VCaP (cell line): Measurements from ENCODE around the gene RSPH4A.

Source experiments
- H3K27ac ChIP-seq: fragments of 450-650 bp; 2 replicates; pipeline ENCODE4 v1.5.1; 2017
- CTCF ChIP-seq: fragments of 450-650 bp; conservative IDR thresholded peaks from 2 replicates; pipeline ENCODE4 v1.5.1; 2017; ENCODE audit warnings: mild to moderate bottlenecking, moderate library complexity

RSPH4A gene

GRCh38 chr6:116629563-116629981 is 13.3 kb downstream of the RSPH4A start:
- H3K27ac ChIP-seq = 0 out of 2 replicates have a peak overlapping the region, but pooled peaks have one; percentile 84
- no peak for TF ChIP-seq CTCF

GRCh38 chr6:116631379-116631990 is 15.2 kb downstream of the RSPH4A start:
- TF ChIP-seq CTCF = no peak
- H3K27ac ChIP-seq = peak overlapping the region; percentile 84

DNA sequence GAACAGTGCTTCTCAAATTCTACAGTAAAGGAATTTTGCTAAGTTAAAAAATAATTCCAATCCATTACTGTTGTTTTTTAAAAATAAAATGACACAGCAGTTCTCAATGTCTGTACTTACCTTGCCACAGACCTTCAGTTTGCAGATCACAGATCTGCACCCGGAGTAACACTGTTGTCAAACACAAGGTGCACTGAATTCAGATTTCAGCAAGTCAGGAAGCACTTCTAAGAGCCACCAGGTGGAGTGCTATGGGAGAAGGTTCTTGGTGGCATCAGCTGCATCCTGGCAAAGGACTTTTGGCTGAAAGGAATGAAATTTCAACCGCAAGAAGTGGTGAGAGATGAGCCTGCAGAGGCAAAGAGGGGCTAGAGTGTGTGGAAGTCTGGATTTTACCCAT is 17.4 kb downstream of the RSPH4A start:
- H3K27ac ChIP-seq = peak overlapping the region; percentile 84

GRCh38 chr6:116648156-116648555 is 31.9 kb downstream of the RSPH4A start:
- no peak overlapping the region for H3K27ac ChIP-seq
- no peak for TF ChIP-seq CTCF

More for the DNA sequence above, 17.4 kb downstream of the RSPH4A start:
- TF ChIP-seq CTCF = peak; percentile 40; the same call in 1 of the 2 replicates

- H3K27ac ChIP-seq = no peak overlapping the region
- no peak for TF ChIP-seq CTCF
Measured at GRCh38 chr6:116649129-116649528, 32.9 kb downstream of the RSPH4A start.

DNA sequence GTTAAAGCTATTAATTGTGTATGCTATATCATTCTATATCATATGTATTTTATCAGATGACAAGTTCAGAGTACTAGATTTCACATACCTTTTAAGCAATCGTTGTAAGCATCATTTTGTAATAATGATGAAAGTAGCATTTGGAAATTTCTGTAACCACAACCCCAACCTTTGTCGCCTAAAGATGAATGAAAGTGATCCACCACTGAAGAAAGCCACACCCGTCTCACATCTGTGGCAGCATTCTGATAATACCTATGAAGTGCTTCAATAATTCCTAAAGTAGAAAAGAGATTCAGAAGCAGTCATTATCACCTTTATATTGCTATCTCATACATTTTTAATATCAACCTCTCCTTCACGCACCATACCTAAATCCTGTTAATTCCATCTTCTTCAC is 35.6 kb downstream of the RSPH4A start:
- no peak overlapping the region for H3K27ac ChIP-seq
- no peak for TF ChIP-seq CTCF

- no peak overlapping the region for H3K27ac ChIP-seq
- TF ChIP-seq CTCF = no peak
Measured at GRCh38 chr6:116661594-116661993, 45.3 kb downstream of the RSPH4A start.
